Mesendoderm (in vitro differentiated cells): ENCODE results near the gene SRGN.

Experiments
- DNase-seq: peaks from one replicate; pipeline ENCODE4 v3.0.0; 2013
- H2AK5ac ChIP-seq: 2 replicates; pipeline ENCODE4 v1.6.1; 2013; ENCODE audit warnings: low read length, inconsistent platforms
- H2BK120ac ChIP-seq: 2 replicates; pipeline ENCODE4 v1.6.1; 2013; ENCODE audit warnings: low read depth, mild to moderate bottlenecking, low read length, moderate library complexity, mixed read lengths
- H2BK15ac ChIP-seq: replicated peaks from 2 replicates; pipeline ENCODE4 v1.6.1; 2013; ENCODE audit warnings: low read depth, mild to moderate bottlenecking, moderate library complexity
- H2BK5ac ChIP-seq: 2 replicates; pipeline ENCODE4 v1.6.1; 2013; ENCODE audit warnings: low read length, inconsistent platforms
- H3K18ac ChIP-seq: 2 replicates; pipeline ENCODE4 v1.6.1; 2013; ENCODE audit warnings: mild to moderate bottlenecking, low read length, mixed read lengths
- H3K23ac ChIP-seq: one replicate; pipeline ENCODE4 v1.6.1; 2013; ENCODE audit warnings: low read length
- H3K27ac ChIP-seq: 2 replicates; pipeline ENCODE4 v1.5.1; 2013; ENCODE audit warnings: low read depth, mild to moderate bottlenecking, inconsistent platforms, low read length, moderate library complexity
- H3K27me3 ChIP-seq: 2 replicates; pipeline ENCODE4 v1.6.1; 2013; ENCODE audit warnings: low read length, control low read depth, mild to moderate bottlenecking, inconsistent platforms; ENCODE audit not compliant: insufficient read depth, poor library complexity
- H3K36me3 ChIP-seq: 2 replicates; pipeline ENCODE4 v1.6.1; 2013; ENCODE audit warnings: low read length, inconsistent platforms; ENCODE audit not compliant: control insufficient read depth, insufficient read depth
- H3K4ac ChIP-seq: one replicate; pipeline ENCODE4 v1.6.1; 2013; ENCODE audit warnings: low read depth, mild to moderate bottlenecking, low read length, moderate library complexity
- H3K4me1 ChIP-seq: 2 replicates; pipeline ENCODE4 v1.6.1; 2013; ENCODE audit warnings: low read depth, low read length, inconsistent platforms; ENCODE audit not compliant: control insufficient read depth
- H3K4me2 ChIP-seq: 2 replicates; pipeline ENCODE4 v1.6.1; 2013; ENCODE audit warnings: low read length
- H3K4me3 ChIP-seq: 2 replicates; pipeline ENCODE4 v1.5.1; 2013; ENCODE audit warnings: mild to moderate bottlenecking, low read length
- H3K56ac ChIP-seq: one replicate; pipeline ENCODE4 v1.6.1; 2013; ENCODE audit warnings: low read length
- H3K79me1 ChIP-seq: 2 replicates; pipeline ENCODE4 v1.6.1; 2013; ENCODE audit warnings: low read length, inconsistent platforms
- H3K79me2 ChIP-seq: 2 replicates; pipeline ENCODE4 v1.6.1; 2013; ENCODE audit warnings: mild to moderate bottlenecking, low read length; ENCODE audit not compliant: control insufficient read depth, insufficient read depth
- H3K9ac ChIP-seq: 2 replicates; pipeline ENCODE4 v1.6.1; 2013; ENCODE audit warnings: low read length, inconsistent platforms
- H4K5ac ChIP-seq: one replicate; pipeline ENCODE4 v1.6.1; 2013; ENCODE audit warnings: low read length
- H4K8ac ChIP-seq: one replicate; pipeline ENCODE4 v1.6.1; 2013; ENCODE audit warnings: low read depth, mild to moderate bottlenecking, control low read depth, low read length, moderate library complexity
- WGBS: extraction: QIAGEN DNeasy Blood & Tissue Kit; methylation state at CpG from one replicate; pipeline ENCODE4 v1.1.7; 2013; ENCODE audit warnings: low lambda C conversion rate, missing lambda C conversion rate; ENCODE audit not compliant: insufficient coverage; ENCODE audit errors: extremely low coverage; 5-methylcytosine and 5-hydroxymethylcytosine counted together

SRGN gene

DNA sequence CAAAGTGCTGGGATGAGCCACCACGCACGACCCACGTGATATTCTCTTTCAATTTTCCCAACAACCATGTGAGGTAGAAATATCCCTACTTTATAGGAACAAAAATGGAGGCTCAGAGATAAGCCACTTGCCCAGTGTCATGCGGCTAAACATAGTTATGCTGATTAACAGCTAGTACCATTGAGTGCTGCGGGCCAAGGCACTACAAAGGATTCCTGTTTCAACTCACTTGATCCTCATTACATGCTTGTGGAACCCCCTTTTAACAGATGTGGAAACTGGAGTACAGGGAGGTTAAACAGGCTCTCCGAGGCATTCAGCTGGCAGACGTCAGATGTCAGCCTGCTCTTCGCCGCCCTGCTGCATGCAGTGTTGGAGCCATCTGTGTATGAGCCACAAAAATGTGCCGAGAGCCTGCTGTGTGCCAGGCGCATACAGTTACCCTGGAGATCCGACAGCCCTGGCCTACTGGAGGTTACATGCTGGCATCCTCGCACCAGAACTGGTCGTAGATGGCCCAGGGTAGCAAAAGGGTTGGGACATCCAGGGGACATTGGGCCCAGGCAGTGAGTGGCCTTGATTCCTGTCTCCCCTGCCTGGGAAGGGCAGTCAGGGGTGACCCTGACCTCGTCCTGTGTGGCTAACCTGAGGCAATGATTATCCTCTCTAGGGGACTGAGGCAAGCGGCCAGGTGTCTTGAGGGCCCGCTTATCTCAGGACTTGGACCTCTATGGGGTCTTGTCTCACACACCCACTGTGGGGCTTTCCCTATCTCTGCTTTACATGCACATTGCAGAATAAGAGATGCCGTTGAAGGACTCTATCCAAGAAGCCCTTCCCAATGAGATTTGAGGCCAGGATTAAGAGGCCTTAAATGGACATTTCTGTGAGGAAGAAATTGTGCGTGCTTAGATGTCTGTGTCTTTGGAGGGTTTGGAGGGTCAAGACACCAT lies 18.5 kb upstream of the SRGN start:
- H3K56ac ChIP-seq: peak overlapping the region; percentile 43
- no peaks in the 10 kb centered on the region for H3K79me2 ChIP-seq
- H3K18ac ChIP-seq: no peak overlapping the region
- no peak overlapping the region for H3K9ac ChIP-seq
- H3K27ac ChIP-seq: no peak overlapping the region
- H3K79me1 ChIP-seq: no peaks in the 10 kb centered on the region
- H2BK15ac ChIP-seq: no peak overlapping the region
- no peak overlapping the region for H2AK5ac ChIP-seq
- DNase-seq: no peak
- no peaks in the 10 kb centered on the region for H3K36me3 ChIP-seq
- no peak overlapping the region for H4K5ac ChIP-seq
- no peak overlapping the region for H2BK5ac ChIP-seq
- WGBS: no CpG with 5 or more reads among the region's 19 CpGs
- no peak overlapping the region for H2BK120ac ChIP-seq
- no peaks in the 10 kb centered on the region for H3K27me3 ChIP-seq
- no peak overlapping the region for H3K4me2 ChIP-seq
- no peak overlapping the region for H3K4ac ChIP-seq
- H3K4me3 ChIP-seq: no peak overlapping the region
- no peak overlapping the region for H3K23ac ChIP-seq
- no peak overlapping the region for H4K8ac ChIP-seq
- H3K4me1 ChIP-seq: no peaks in the 10 kb centered on the region

DNA sequence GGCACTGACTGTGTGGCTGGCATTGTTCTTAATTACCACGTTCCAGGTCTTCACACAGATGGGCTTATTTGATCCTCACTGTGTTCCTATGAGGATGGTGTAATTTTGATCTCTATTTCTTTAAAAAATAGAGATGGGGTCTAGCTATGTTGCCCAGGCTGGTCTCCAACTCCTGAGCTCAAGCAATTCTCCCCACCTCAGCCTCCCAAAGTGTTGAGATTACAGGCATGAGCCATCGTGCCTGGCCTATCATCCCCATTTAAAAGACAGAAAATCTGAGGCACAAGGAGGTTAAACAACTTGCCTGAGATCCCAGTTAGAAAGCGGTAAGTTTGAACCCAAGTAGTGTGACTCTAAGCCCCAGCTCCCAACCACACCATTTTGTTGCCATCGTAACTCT lies 17.0 kb upstream of the SRGN start:
- Histone ChIP-seq H3K56ac (no peak overlapping the region), H3K9ac (no peak overlapping the region), H2BK120ac (no peak overlapping the region), H4K8ac (no peak overlapping the region), H4K5ac (no peak overlapping the region), H2BK5ac (no peak overlapping the region), H3K4me1 (no peaks in the 10 kb centered on the region), H3K79me2 (no peaks in the 10 kb centered on the region), H3K79me1 (no peaks in the 10 kb centered on the region), H2BK15ac (no peak overlapping the region), H3K23ac (no peak overlapping the region), H2AK5ac (no peak overlapping the region), H3K4ac (no peak overlapping the region), H3K18ac (no peak overlapping the region), H3K27me3 (no peaks in the 10 kb centered on the region), H3K27ac (no peak overlapping the region), H3K36me3 (no peaks in the 10 kb centered on the region), H3K4me3 (no peak overlapping the region), H3K4me2 (no peak overlapping the region)
- DNase-seq: no peak
- WGBS: no CpG with 5 or more reads among the region's 4 CpGs

DNA sequence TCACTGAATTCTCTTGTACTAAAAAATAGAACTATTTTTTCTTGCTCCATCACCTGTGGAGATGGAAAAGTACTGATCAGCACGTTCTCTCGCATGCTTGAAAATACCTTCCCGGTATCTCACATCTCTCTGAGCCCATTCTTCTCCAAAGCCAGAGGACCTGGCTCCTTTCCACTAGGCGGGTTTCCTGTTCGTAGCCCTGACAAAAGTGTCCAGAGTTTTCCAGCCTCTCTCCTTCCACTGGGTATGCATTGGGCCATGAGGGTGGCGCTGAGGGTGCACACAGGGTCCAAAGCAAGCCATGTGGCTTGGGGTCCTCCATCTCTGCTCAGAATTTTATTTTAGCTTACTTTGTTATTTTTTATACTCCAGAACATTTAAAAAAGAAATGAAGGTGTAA lies 16.3 kb upstream of the SRGN start:
- Histone ChIP-seq H3K36me3 (no peaks in the 10 kb centered on the region), H3K4ac (no peak overlapping the region), H3K56ac (no peak overlapping the region), H2BK5ac (no peak overlapping the region), H3K4me3 (no peak overlapping the region), H4K8ac (no peak overlapping the region), H3K4me1 (no peaks in the 10 kb centered on the region), H2AK5ac (no peak overlapping the region), H4K5ac (no peak overlapping the region), H3K27me3 (no peaks in the 10 kb centered on the region), H3K18ac (no peak overlapping the region), H3K23ac (no peak overlapping the region), H2BK15ac (no peak overlapping the region), H3K4me2 (no peak overlapping the region), H3K9ac (no peak overlapping the region), H3K79me2 (no peaks in the 10 kb centered on the region), H3K79me1 (no peaks in the 10 kb centered on the region), H3K27ac (no peak overlapping the region), H2BK120ac (no peak overlapping the region)
- no peak for DNase-seq
- no CpG with 5 or more reads among the region's 6 CpGs for WGBS

DNA sequence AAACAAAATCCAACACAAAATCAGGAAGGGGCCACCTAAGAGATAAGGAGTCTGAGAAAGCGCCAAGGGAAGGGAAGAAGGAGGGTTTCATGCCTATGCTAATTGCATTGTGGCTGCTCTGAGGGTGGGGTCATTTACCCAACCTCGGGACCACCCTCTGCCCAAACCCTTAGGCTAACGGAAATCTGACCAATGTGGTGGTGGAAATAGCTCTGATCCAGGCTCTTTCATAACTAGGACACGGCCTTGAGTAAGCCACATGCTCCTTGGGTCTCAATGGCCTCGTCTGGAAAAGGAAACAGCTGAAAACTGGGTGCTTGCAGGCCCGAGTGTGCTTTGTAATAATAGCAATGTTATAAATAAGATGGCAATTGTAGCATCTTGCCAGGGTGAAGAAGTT lies 14.9 kb upstream of the SRGN start:
- Histone ChIP-seq H2BK15ac (no peak overlapping the region), H3K56ac (no peak overlapping the region), H2BK5ac (no peak overlapping the region), H3K36me3 (no peaks in the 10 kb centered on the region), H3K4me1 (no peaks in the 10 kb centered on the region), H4K8ac (no peak overlapping the region), H3K4me3 (no peak overlapping the region), H2BK120ac (no peak overlapping the region), H2AK5ac (no peak overlapping the region), H3K9ac (no peak overlapping the region), H3K79me2 (no peaks in the 10 kb centered on the region), H3K79me1 (no peaks in the 10 kb centered on the region), H3K4ac (no peak overlapping the region), H3K18ac (no peak overlapping the region), H3K27ac (no peak overlapping the region), H3K27me3 (no peaks in the 10 kb centered on the region), H4K5ac (no peak overlapping the region), H3K4me2 (no peak overlapping the region), H3K23ac (no peak overlapping the region)
- no CpG with 5 or more reads among the region's 6 CpGs for WGBS
- peak; percentile 40 for DNase-seq

DNA sequence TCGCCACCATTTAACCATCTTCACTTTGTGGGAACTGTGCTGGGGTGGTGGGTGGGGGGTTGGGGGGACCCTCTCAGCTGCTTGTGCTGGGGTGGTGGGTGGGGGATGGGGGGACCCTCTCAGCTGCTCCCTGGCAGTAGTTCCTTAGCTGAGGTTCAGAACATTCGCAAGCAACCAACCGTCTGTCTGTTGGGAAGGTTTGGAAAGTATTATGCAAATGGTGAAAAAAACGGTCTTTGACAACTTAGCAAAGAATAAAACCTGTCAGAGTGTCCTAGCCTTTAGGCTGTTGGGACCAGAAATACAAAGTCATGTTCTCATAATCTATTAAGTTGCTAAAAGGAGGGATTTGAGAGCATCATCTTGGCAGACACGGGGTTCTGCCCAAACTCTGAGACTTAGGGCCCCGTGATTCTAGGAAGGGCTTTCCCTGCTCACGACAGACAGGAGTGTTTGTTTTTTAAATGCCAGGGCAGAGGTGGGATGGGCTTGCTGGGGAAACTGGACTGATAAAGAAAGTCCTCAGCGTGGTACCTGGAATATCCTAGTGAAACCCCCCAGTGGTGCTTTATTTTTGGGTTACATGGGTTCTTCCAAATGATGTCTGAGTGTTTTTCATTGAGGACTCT lies 14.1 kb upstream of the SRGN start:
- no peak overlapping the region for H2AK5ac ChIP-seq
- no peak overlapping the region for H2BK15ac ChIP-seq
- no peak overlapping the region for H3K56ac ChIP-seq
- no CpG with 5 or more reads among the region's 8 CpGs for WGBS
- H3K27me3 ChIP-seq: no peaks in the 10 kb centered on the region
- no peak overlapping the region for H3K18ac ChIP-seq
- no peak overlapping the region for H2BK120ac ChIP-seq
- H3K27ac ChIP-seq: no peak overlapping the region
- no peaks in the 10 kb centered on the region for H3K4me1 ChIP-seq
- H3K79me1 ChIP-seq: no peaks in the 10 kb centered on the region
- no peak overlapping the region for H4K5ac ChIP-seq
- no peak overlapping the region for H3K4ac ChIP-seq
- no peak overlapping the region for H3K23ac ChIP-seq
- no peak for DNase-seq
- H4K8ac ChIP-seq: no peak overlapping the region
- no peak overlapping the region for H3K4me3 ChIP-seq
- no peak overlapping the region for H3K4me2 ChIP-seq
- no peak overlapping the region for H3K9ac ChIP-seq
- H3K36me3 ChIP-seq: no peaks in the 10 kb centered on the region
- H2BK5ac ChIP-seq: no peak overlapping the region
- H3K79me2 ChIP-seq: no peaks in the 10 kb centered on the region
